ENCODE measurements around the gene NDUFAF4.

The NDUFAF4 gene

GRCh38 chr6:96864216-96865054 is 33.3 kb downstream of the NDUFAF4 start:
- Histone ChIP-seq H3K4me1 (no peaks in the 10 kb centered on the region), H3K4me3 (no peak overlapping the region), H3K9me3 (no peaks in the 10 kb centered on the region), H3K36me3 (no peaks in the 10 kb centered on the region), H3K27me3 (no peaks in the 10 kb centered on the region), H3K27ac (no peak overlapping the region)
- TF ChIP-seq CTCF (IDR thresholded peaks at IDR 0.05): no peak
- intact Hi-C loops (cut with DNase I; ENCODE audit: low total_unique reads): no loop called here
- DNase-seq: no peak

DNA sequence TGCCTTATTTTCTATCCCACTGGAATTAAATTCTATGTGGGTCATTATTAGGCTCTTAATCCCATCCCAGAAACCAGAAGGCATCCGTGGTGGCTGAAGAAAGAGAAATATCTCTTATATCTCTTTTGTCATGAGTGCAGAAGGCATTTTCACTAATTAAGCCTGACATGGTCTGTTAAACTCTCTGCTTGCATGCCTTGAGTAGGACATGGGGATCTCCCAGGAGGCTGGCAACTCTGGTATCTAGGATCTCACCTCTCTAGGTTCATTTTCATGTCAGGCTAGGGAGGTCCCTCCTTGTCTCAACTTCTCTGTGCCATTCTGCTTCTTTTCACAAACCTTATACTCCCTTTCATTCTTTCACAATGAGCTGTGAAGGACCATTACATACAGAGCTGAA is 35.1 kb downstream of the NDUFAF4 start:
- Histone ChIP-seq H3K36me3 (no peaks in the 10 kb centered on the region), H3K4me3 (no peak overlapping the region), H3K27ac (no peak overlapping the region), H3K27me3 (no peaks in the 10 kb centered on the region), H3K9me3 (no peaks in the 10 kb centered on the region), H3K4me1 (no peaks in the 10 kb centered on the region)
- no peak for DNase-seq
- intact Hi-C loops (cut with DNase I; ENCODE audit: low total_unique reads): no loop called here
- TF ChIP-seq CTCF (IDR thresholded peaks at IDR 0.05): no peak

DNA sequence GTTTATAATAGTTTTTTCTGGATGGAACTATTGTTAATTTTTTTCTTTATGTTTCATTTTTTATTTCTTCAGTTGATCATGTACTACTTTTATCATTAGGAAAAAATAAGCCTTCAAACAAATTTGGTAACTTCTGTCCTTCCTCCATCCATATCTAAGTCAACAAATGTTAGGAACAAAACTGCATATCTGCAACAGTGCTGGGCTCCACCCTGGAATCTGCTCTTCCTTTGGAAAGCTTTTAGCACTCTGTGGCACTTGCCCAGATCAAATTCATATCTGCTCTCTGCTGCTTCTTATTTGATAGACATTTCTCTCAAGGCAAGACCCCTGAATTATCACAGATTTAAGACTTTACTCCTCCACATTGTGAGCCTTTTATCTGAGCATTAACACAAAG is 36.1 kb downstream of the NDUFAF4 start:
- no peaks in the 10 kb centered on the region for H3K36me3 ChIP-seq
- intact Hi-C loops (cut with DNase I; ENCODE audit: low total_unique reads): no loop called here
- no peak overlapping the region for H3K27ac ChIP-seq
- no peak for DNase-seq
- H3K4me1 ChIP-seq: no peaks in the 10 kb centered on the region
- no peaks in the 10 kb centered on the region for H3K9me3 ChIP-seq
- H3K4me3 ChIP-seq: no peak overlapping the region
- TF ChIP-seq CTCF (IDR thresholded peaks at IDR 0.05): no peak
- H3K27me3 ChIP-seq: no peaks in the 10 kb centered on the region

- no peak for DNase-seq
- no peak for TF ChIP-seq CTCF (IDR thresholded peaks at IDR 0.05)
- Histone ChIP-seq H3K36me3 (no peaks in the 10 kb centered on the region), H3K4me1 (no peaks in the 10 kb centered on the region), H3K27ac (no peak overlapping the region), H3K9me3 (no peaks in the 10 kb centered on the region), H3K27me3 (no peaks in the 10 kb centered on the region), H3K4me3 (no peak overlapping the region)
- intact Hi-C loops (cut with DNase I; ENCODE audit: low total_unique reads): no loop called here
Observed at GRCh38 chr6:96856856-96857255, 40.8 kb downstream of the NDUFAF4 start.

GRCh38 chr6:96853083-96853482 is 44.6 kb downstream of the NDUFAF4 start:
- H3K27me3 ChIP-seq: no peaks in the 10 kb centered on the region
- intact Hi-C loops (cut with DNase I; ENCODE audit: low total_unique reads): no loop called here
- H3K4me3 ChIP-seq: no peak overlapping the region
- H3K9me3 ChIP-seq: peaks cover 0 to 2% (median under 1%) of the 10 kb centered on the region in 3 donors
- H3K4me1 ChIP-seq: no peaks in the 10 kb centered on the region
- DNase-seq: no peak
- no peak for TF ChIP-seq CTCF (IDR thresholded peaks at IDR 0.05)
- no peak overlapping the region for H3K27ac ChIP-seq
- no peaks in the 10 kb centered on the region for H3K36me3 ChIP-seq

Data from tibial artery (tissue), 4 donors.